Epithelial cell of prostate (primary cell): ENCODE data around the gene MRPL22.
"Not testable (repeated sequence)": the region's sequence is repeated elsewhere in the genome, so short reads cannot be mapped to it uniquely, and the experiment has no call there.

Experiments used
- DNase-seq: peaks from one replicate; pipeline ENCODE4 v3.0.0-alpha.2; 2011; ENCODE audit warnings: low read depth, low spot score
- H3K27ac ChIP-seq: fragments of 450-650 bp; 2 replicates; pipeline ENCODE4 v1.5.1; 2017; ENCODE audit warnings: mild to moderate bottlenecking

Gene MRPL22

GRCh38 chr5:154939387-154939786 lies 1.5 kb upstream of the MRPL22 start:
- DNase-seq, H3K27ac ChIP-seq: not testable (repeated sequence)

GRCh38 chr5:154940375-154940771 lies 500 bp upstream of the MRPL22 start:
- peak overlapping the region; percentile 64 for H3K27ac ChIP-seq
- DNase-seq: no peak

DNA sequence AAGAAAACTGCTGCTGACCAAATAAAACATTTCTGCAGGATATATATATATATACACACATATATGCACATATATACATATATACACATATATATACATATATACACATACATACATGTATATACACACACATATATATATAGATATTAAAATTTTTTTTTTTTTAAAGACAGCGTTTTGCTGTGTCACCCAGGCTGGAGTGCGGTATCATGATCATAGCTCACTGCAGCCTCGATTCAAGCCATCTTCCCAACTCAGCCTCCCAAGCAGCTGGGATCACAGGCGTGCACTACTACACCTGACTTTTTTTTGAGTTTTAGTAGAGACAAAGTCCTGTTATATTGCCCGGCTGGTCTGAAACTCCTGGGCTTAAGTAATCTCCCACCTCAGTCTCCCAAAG lies 2.7 kb downstream of the MRPL22 start:
- H3K27ac ChIP-seq: no peak overlapping the region
- DNase-seq: no peak

GRCh38 chr5:154944716-154945115 lies 3.8 kb downstream of the MRPL22 start:
- DNase-seq: no peak
- H3K27ac ChIP-seq: no peak overlapping the region

- H3K27ac ChIP-seq: no peak overlapping the region
- DNase-seq: no peak
Measured at GRCh38 chr5:154945695-154946301, 4.9 kb downstream of the MRPL22 start.

DNA sequence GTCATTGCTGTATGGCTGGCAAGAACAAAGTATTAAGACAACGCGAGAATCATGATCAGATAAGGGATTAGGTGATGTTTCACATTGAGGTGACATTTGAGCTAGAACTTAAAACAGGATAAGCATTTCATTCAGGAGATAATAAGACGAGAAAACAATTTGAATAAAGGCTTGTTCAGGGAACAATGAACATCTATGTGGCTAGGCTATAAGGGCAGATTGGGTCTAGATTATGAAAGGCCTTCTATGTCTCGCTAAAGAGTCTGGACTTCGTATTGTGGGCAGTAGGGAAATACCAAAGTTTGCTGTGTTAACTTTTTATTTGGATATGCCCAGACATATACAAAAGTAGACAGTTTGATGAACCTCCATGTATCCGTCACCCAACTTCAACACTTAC lies 6.9 kb downstream of the MRPL22 start:
- no peak for DNase-seq
- no peak overlapping the region for H3K27ac ChIP-seq

DNA sequence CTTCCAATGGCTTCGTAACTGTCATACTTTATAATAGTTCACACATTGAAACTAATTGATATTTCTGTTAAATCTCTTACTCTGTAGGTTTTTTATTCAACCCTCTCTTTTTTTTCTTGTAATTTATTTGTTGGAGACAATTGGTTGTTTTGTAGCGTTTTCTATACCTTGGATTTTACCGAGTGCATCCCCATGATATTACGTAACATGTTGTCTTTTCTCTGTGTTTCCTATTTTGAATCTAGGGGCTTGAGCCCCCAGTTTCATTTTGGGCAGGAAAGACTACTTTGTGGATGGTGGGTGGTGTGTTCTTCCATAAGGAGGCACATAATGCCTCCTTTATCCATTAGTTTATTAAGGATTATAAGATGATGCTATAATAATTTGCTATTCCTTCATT lies 7.4 kb downstream of the MRPL22 start:
- no peak for DNase-seq
- no peak overlapping the region for H3K27ac ChIP-seq

GRCh38 chr5:154949781-154950180 lies 8.9 kb downstream of the MRPL22 start:
- DNase-seq: no peak
- H3K27ac ChIP-seq: no peak overlapping the region

GRCh38 chr5:154956712-154957111 lies 15.8 kb downstream of the MRPL22 start:
- no peak overlapping the region for H3K27ac ChIP-seq
- DNase-seq: no peak

GRCh38 chr5:154962494-154962893 lies 21.6 kb downstream of the MRPL22 start:
- peak overlapping the region; percentile 52 for H3K27ac ChIP-seq
- DNase-seq: peak; percentile 84

DNA sequence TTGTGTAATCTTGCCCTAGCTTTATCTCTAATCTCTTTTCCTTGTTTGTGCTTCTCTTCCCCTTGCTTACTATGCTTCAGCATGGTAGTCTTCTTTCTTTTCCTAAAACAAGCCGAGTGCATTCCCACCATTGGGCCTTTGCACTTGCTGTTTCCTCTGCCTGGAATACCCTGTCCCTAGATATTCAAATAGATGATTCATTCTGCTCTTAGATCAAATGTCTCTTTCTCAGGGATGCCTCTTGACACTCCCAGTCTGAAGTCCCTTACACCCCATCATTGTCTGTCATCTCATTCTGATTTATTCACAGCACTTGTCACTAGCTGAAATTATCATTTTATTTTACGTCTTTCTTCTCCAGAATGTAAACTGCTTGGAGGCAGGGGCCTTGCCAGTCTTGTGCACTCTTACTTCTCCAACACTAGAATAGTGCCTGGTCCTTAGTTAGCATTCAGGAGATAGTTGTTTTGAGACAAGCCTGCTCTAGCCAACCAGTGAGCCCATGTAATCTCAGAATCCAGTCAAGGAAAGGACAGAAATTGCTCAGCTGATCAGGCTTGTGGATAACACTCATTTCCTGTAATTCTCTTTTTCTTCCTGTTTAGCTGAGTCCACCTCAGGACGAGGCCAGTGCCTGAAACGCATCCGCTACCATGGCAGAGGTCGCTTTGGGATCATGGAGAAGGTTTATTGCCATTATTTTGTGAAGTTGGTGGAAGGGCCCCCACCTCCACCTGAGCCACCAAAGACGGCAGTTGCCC lies 25.4 kb downstream of the MRPL22 start:
- H3K27ac ChIP-seq: no peak overlapping the region

GRCh38 chr5:154966874-154967273 lies 26.0 kb downstream of the MRPL22 start:
- no peak overlapping the region for H3K27ac ChIP-seq
- DNase-seq: no peak

More for the DNA sequence above, 25.4 kb downstream of the MRPL22 start:
- no peak for DNase-seq

DNA sequence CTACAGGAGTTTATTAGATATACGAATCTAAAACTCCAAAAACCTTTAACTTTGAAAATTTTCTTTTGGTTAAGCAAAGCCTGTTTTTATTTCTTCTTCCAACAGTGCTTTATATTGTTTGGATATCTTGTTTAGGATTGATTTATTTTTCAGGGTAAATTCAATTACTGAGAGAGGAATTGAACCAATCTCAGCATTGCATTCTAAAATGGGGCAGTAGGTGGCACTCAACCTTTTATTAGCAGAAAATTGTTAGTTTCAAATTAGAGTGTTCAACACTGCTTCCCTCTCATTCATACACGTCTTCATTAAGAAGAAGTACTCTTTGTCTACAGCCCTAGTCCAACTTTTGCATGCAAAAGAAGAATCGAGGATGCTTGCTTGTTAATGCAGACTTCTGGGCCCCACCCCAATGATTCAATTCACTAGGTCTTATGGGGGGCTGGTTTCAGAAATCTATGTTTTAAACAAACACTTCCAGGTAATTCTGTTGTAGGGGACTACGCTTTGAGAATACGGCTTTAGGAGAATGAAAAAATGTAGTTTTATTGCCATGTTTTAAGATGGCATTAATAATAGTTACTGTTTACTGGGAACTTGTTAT lies 26.6 kb downstream of the MRPL22 start:
- no peak overlapping the region for H3K27ac ChIP-seq
- DNase-seq: no peak

- DNase-seq: no peak
- H3K27ac ChIP-seq: no peak overlapping the region
Measured at GRCh38 chr5:154968953-154969352, 28.1 kb downstream of the MRPL22 start.

- DNase-seq: no peak
- no peak overlapping the region for H3K27ac ChIP-seq
Measured at GRCh38 chr5:154970759-154971158, 29.9 kb downstream of the MRPL22 start.

GRCh38 chr5:154971501-154971900 lies 30.6 kb downstream of the MRPL22 start:
- DNase-seq: no peak
- no peak overlapping the region for H3K27ac ChIP-seq

- DNase-seq: no peak
Measured at GRCh38 chr5:154972476-154973080, 31.7 kb downstream of the MRPL22 start.

DNA sequence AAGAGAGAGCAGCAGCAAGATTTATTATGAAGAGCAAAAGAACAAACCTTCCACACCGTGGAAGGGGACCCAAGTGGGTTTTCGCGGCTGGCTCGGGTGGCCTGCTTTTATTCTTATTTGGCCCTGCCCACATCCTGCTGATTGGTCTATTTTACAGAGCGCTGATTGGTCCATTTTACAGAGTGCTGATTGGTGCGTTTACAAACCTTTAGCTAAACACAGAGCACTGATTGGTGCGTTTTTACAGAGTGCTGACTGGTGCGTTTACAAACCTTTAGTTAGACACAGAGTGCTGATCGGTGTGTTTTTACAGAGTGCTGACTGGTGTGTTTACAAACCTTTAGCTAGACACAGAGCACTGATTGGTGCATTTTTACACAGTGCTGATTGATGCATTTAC lies 35.2 kb downstream of the MRPL22 start:
- not testable (repeated sequence) for H3K27ac ChIP-seq, DNase-seq

More at GRCh38 chr5:154972476-154973080, 31.7 kb downstream of the MRPL22 start:
- H3K27ac ChIP-seq: no peak overlapping the region

DNA sequence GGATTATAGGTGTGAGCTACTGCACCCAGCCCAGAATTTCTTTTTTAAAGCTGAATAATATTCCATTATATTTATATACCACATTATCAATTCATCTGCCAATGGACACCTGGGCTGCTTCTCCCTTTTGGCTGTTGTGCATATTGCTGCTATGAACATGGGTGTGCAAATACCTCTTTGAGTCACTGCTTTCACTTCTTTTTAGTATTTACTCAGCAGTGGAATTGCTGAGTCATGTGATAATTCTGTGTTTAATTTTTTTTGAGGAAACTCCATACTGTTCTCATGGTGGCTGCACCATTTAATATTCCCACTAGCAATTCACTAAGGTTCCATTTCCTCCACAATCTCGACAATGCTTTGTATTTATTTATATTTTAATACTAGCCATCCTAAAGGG lies 36.5 kb downstream of the MRPL22 start:
- DNase-seq: no peak
- H3K27ac ChIP-seq: no peak overlapping the region

GRCh38 chr5:154978294-154978693 lies 37.4 kb downstream of the MRPL22 start:
- DNase-seq, H3K27ac ChIP-seq: not testable (repeated sequence)

DNA sequence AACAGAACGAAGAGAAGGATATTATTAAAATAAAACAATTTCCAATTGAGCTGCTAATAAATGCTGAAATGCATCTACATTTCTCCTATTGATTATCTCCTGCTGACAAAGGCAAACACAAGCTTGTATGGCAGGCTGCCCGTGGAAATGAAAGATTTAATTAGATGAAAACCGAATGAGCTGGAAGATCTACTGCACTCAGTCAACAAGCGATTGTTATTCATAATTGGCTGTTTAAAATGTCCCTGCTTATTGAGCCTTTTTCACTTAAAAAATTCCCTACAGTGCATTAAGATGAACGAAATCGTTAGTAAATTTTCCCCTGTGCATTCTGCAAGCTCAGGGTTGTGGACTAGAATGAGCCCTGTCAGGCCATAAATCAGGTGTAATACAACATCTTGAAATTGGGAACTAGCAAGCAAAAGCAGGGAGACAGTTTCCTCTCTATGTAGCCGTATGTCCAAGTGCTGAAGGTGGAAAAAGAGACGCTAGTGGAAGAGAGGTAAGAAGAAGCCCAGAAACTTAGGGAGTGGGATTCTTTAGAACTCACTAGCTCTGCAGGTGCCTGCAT lies 44.2 kb downstream of the MRPL22 start:
- H3K27ac ChIP-seq: no peak overlapping the region

More for the DNA sequence above, 44.2 kb downstream of the MRPL22 start:
- DNase-seq: no peak
